Activated CD8-positive, alpha-beta memory T cell treated with anti-CD3 and anti-CD28 coated beads, Interleukin-2, amount 10 ng/mL, durations not matched to agents 7 days and 5 days (primary cell): ENCODE measurements around the gene UNC13C. TPM values are rescaled to one million over a fixed set of nuclear protein-coding genes. Genes with fewer than 3 reads are reported as not detected.

Experiments
- ATAC-seq: fragments of 150-1000 bp; cut with Tn5 transposase; one replicate; pipeline ENCODE4 v1.10.0; 2021; ENCODE audit warnings: moderate library complexity
- CTCF ChIA-PET: fragments of 350-600 bp; sonication (Branson Sonifier 250); formaldehyde crosslinking; loops from one replicate; lab custom pipeline; 2021; ENCODE audit warnings: antibody characterized with exemption; lab: Charles Lee
- DNase-seq: peaks from one replicate; pipeline ENCODE4 v3.0.0-alpha.2; 2020
- H3K27ac Mint-ChIP-seq: one replicate; pipeline ENCODE4 v1.8.0; 2021; ENCODE audit warnings: mild to moderate bottlenecking, mixed read lengths
- H3K27me3 Mint-ChIP-seq: one replicate; pipeline ENCODE4 v1.8.0; 2021; ENCODE audit warnings: mixed read lengths
- H3K36me3 Mint-ChIP-seq: one replicate; pipeline ENCODE4 v1.8.0; 2021; ENCODE audit warnings: mild to moderate bottlenecking, mixed read lengths
- H3K4me1 Mint-ChIP-seq: one replicate; pipeline ENCODE4 v1.8.0; 2021; ENCODE audit warnings: mixed read lengths
- H3K4me3 Mint-ChIP-seq: one replicate; pipeline ENCODE4 v1.8.0; 2021; ENCODE audit warnings: mild to moderate bottlenecking, moderate library complexity, mixed read lengths
- H3K9me3 Mint-ChIP-seq: one replicate; pipeline ENCODE4 v1.8.0; 2022; ENCODE audit warnings: low read depth, mixed read lengths
- total RNA-seq, 2 experiments: library from RNA; stranded (reverse); gene quantifications; one replicate each; pipeline ENCODE4 v1.2.3, GENCODE V29; 2021

UNC13C gene
- total RNA-seq, 2 experiments from 2014 or later, result not detected

DNA sequence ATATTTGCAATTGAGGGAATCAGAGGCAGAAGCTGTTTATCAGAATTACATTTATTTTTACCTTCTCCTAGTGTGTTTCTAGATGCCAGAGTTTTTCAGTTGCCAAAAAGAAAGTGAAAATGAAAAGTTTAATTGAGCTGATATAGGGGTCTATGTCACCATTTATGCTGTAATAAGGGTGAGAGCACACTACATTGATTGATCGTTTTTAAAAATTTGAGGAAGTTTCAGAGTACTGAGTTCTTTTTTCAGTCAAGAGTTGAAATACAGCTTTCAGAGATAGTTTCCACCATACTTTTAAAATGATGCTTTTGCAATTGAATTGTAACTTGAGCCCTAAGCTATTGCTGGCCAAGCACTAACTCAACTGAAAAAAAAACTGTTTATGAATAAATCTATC, 326.9 kb downstream of the UNC13C start:
- no peak overlapping the region for H3K27ac Mint-ChIP-seq
- no peaks in the 10 kb centered on the region for H3K36me3 Mint-ChIP-seq
- ATAC-seq, result no peak
- CTCF ChIA-PET, result no interaction called here
- H3K4me1 Mint-ChIP-seq, result no peaks in the 10 kb centered on the region
- no peak for DNase-seq
- H3K27me3 Mint-ChIP-seq, result no peaks in the 10 kb centered on the region
- no peaks in the 10 kb centered on the region for H3K9me3 Mint-ChIP-seq
- no peak overlapping the region for H3K4me3 Mint-ChIP-seq

DNA sequence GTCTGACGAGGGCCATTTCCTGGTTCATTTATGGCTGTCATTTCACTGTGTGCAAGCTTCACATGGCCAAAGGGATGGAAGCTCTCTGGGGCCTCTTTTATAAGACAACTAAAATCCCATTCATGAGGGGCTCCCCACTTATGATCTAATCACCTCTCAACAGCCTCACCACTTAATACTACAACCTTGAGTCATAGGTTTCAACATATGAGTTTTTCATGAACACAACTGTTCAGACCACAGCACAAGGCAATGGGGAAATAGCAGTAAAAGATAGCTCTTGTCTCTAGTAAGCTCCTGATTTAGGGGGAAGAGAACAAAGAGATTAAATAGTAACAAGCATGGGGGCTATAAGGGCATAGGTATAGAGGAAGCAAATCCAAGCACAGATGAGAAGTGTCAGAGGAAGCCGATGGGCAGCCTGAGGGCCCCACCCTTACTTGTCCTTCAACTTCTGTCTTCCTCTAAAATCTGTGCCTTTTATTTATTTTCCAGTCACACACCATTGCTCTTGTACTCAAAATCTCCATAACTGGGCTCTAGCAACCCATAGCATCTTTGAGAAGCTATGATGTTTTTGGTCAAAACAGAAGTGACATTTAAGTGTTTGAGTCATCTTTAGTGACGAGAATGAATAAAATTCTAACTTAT, 329.1 kb downstream of the UNC13C start:
- CTCF ChIA-PET, result no interaction called here

DNA sequence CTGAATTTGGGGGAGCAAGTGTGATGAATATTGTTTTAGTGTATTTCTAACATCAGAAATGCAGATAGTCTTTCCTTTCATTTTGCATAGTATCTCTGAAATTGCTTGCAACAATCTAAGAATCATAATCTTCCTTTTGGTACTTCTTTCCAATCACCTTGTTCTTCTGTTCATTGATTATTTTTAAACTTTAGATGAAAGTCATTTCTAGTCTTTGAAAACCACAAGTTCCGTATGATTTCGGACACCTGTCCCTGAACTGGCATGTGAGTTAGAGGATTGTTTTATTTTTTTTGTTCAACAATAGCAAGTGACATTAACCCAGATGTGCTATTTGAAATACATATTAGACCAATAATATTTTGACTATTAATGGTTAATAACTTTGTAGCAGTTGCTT, 329.7 kb downstream of the UNC13C start:
- no peaks in the 10 kb centered on the region for H3K27me3 Mint-ChIP-seq
- no peak overlapping the region for H3K4me3 Mint-ChIP-seq
- H3K9me3 Mint-ChIP-seq, result no peaks in the 10 kb centered on the region
- H3K4me1 Mint-ChIP-seq, result no peaks in the 10 kb centered on the region
- no peak overlapping the region for H3K27ac Mint-ChIP-seq
- no peak for ATAC-seq
- CTCF ChIA-PET, result no interaction called here
- no peak for DNase-seq
- H3K36me3 Mint-ChIP-seq, result no peaks in the 10 kb centered on the region

More for the DNA sequence above, 329.1 kb downstream of the UNC13C start:
- DNase-seq (no peak), ATAC-seq (no peak)
- Mint-ChIP-seq H3K9me3 (no peaks in the 10 kb centered on the region), H3K4me3 (no peak overlapping the region), H3K4me1 (no peaks in the 10 kb centered on the region), H3K36me3 (no peaks in the 10 kb centered on the region), H3K27ac (no peak overlapping the region), H3K27me3 (no peaks in the 10 kb centered on the region)

DNA sequence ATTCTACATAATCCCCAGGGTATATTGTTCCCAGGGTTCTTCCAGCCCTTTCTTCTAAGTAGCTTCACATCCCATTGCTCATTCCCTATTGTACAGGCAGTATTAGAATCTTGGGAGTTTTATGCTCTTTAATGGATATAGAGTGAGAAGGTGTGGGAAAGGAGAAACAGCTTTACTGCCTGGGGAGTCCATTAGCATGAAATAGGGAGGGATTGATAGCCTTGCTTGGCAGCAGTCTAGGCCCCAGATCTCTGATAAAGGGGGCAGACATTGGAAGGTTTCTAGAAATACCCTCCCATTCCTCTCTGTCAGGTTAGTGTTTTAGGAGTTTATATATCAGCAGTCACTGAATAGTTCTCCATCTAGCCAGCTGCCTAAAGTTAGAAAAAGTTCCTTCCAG, 334.3 kb downstream of the UNC13C start:
- H3K36me3 Mint-ChIP-seq, result no peaks in the 10 kb centered on the region
- H3K4me3 Mint-ChIP-seq, result no peak overlapping the region
- DNase-seq (no peak), ATAC-seq (no peak)
- H3K4me1 Mint-ChIP-seq, result no peaks in the 10 kb centered on the region
- H3K9me3 Mint-ChIP-seq, result peaks cover 2% of the 10 kb centered on the region
- H3K27ac Mint-ChIP-seq, result no peak overlapping the region
- no peaks in the 10 kb centered on the region for H3K27me3 Mint-ChIP-seq
- CTCF ChIA-PET, result no interaction called here

DNA sequence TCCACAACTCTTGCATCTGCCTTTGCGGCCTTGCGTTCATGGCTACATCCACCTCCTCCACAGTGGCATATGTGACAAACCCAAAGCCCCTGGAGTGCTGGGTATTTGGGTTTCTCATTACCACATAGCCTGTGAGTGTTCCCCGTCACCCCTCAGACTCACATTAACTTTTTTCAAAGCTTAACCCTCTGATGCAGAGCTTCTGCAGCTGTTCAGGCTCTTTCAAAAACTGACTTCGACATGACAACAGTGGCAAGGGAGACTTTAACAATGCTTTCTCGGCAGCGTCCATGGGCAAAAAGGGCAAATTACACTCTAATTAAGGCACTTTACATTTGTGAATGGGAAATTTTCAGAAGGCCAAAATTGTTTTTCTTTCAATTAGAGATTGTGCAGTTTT, 343.2 kb downstream of the UNC13C start:
- H3K27me3 Mint-ChIP-seq, result no peaks in the 10 kb centered on the region
- no peak overlapping the region for H3K4me3 Mint-ChIP-seq
- no peaks in the 10 kb centered on the region for H3K36me3 Mint-ChIP-seq
- peaks cover 4% of the 10 kb centered on the region for H3K4me1 Mint-ChIP-seq
- DNase-seq, result no peak
- CTCF ChIA-PET, result no interaction called here
- no peak overlapping the region for H3K27ac Mint-ChIP-seq
- no peak for ATAC-seq
- H3K9me3 Mint-ChIP-seq, result peaks cover 4% of the 10 kb centered on the region

DNA sequence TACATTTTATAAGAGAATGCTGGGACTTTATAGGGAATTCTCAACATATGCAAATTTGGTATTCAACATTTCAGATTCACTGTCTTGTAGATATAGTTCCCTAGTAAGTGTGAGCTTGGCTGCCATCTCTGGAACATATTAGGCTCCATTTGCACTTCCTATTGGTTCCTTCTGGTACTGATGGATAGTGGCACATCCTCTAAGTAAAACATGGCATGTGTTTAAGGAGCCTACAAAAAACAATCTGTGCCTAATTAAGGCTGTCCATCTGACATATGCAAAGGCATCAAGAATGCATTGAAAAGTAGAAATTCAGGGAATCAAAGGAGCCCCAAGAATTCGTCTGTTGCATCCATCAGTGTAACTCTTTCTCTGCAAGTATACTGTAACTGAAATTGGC, 344.1 kb downstream of the UNC13C start:
- peaks cover 4% of the 10 kb centered on the region for H3K4me1 Mint-ChIP-seq
- DNase-seq, result no peak
- no peak overlapping the region for H3K4me3 Mint-ChIP-seq
- H3K27me3 Mint-ChIP-seq, result no peaks in the 10 kb centered on the region
- CTCF ChIA-PET, result no interaction called here
- H3K36me3 Mint-ChIP-seq, result no peaks in the 10 kb centered on the region
- H3K9me3 Mint-ChIP-seq, result peaks cover 4% of the 10 kb centered on the region
- ATAC-seq, result no peak
- no peak overlapping the region for H3K27ac Mint-ChIP-seq

DNA sequence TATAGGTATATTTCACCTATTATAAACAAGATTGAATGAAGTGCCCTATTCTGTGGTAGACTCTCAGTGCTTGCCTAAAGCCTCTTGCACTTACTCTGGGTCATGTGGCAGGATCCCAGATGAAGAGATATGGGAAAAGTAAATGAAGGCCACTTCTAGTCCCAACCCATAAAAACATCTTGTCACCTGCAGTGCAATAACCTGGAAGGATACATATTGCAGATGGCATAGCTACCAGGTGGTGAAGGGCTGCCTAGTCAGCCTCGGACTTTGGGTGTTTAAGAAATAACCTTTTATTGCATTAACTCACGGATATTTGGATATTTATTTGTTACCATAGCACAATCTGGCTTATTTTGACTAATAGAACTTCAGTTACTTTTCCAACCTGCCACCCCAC, 367.1 kb downstream of the UNC13C start:
- no peak for DNase-seq
- CTCF ChIA-PET, result no interaction called here
- Mint-ChIP-seq H3K27ac (no peak overlapping the region), H3K9me3 (peaks cover 3% of the 10 kb centered on the region), H3K36me3 (no peaks in the 10 kb centered on the region), H3K4me3 (no peak overlapping the region), H3K4me1 (no peaks in the 10 kb centered on the region), H3K27me3 (no peaks in the 10 kb centered on the region)
- no peak for ATAC-seq

DNA sequence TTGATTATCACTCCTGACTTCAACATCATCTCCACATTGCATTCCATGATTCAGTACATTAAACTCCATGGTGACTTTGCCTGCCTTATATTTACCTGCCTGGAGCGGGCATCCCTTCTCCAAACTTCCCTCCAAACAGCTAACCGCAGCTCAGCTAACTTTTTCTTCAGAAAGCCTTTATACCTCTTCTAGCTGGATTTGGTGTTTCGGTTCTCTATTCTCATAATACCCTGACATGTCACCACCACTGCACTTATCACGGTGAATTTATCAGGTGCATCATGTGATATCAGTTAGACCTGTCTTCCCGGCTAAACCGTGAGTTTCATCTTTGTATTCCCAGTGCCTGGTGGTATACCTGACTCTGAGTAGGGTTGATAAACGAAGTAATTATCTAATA, 367.6 kb downstream of the UNC13C start:
- H3K36me3 Mint-ChIP-seq, result no peaks in the 10 kb centered on the region
- H3K27ac Mint-ChIP-seq, result no peak overlapping the region
- no peaks in the 10 kb centered on the region for H3K4me1 Mint-ChIP-seq
- H3K9me3 Mint-ChIP-seq, result peaks cover 3% of the 10 kb centered on the region
- no peak overlapping the region for H3K4me3 Mint-ChIP-seq
- ATAC-seq (no peak), DNase-seq (no peak)
- CTCF ChIA-PET, result no interaction called here
- no peaks in the 10 kb centered on the region for H3K27me3 Mint-ChIP-seq

DNA sequence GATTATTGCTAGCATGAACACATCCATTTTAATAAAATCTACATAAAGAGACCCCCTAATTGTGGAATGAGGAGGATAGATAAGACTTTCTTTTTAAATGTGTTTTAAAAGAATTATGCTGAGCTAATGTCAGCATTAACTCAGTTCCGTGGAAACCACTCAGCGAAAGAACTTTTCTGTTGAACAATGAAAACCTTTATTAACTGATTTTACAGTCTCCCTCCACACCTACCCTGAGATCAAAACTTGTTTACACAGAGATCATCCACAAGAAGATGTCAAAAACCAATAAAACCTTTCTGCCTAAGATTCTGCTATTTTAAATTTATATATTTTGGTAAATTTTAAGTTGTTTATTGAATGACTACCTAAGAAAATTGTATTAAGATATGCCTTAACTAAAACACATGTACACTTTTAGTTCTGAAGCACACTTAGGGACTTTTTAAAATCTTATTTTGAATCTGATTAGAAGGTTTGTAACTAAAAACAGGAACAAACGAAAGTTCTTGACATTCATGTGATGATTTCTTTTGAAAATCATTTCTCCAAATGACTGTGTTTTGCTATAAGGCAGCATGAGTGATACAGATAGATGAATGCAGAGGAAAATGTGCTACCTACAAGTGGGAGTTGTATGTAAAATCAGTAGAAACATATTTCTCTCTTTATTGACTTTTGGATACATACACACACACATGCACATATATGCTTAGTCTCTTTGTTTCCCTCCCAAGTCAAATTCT, 369.0 kb downstream of the UNC13C start:
- ATAC-seq (no peak), DNase-seq (no peak)
- H3K36me3 Mint-ChIP-seq, result no peaks in the 10 kb centered on the region

DNA sequence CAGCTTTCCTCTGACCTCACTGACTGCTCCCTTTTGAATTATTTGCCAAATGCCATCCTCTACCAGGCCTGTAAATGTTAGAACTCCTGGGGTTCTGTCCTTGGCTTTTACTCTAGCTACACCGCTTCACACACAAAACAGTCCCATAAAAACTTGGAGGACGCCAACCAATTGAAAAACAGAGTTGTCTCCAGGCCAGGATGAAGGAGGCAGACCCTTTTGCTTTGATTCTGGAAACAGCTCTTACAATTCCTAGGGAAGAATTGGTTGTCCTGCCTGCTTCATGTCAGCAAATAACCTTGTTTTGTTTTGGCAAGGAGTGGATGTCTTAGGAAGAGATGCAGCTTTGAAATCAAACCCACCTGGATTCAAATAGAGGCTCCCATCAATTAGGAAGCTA, 375.5 kb downstream of the UNC13C start:
- Mint-ChIP-seq H3K9me3 (no peaks in the 10 kb centered on the region), H3K4me1 (no peaks in the 10 kb centered on the region), H3K27me3 (no peaks in the 10 kb centered on the region), H3K4me3 (no peak overlapping the region), H3K27ac (no peak overlapping the region), H3K36me3 (no peaks in the 10 kb centered on the region)
- ATAC-seq, result no peak
- CTCF ChIA-PET, result no interaction called here
- no peak for DNase-seq

More for the DNA sequence above, 369.0 kb downstream of the UNC13C start:
- no peaks in the 10 kb centered on the region for H3K4me1 Mint-ChIP-seq
- CTCF ChIA-PET, result no interaction called here
- no peak overlapping the region for H3K4me3 Mint-ChIP-seq
- H3K27ac Mint-ChIP-seq, result no peak overlapping the region
- H3K27me3 Mint-ChIP-seq, result no peaks in the 10 kb centered on the region
- H3K9me3 Mint-ChIP-seq, result peaks cover 3% of the 10 kb centered on the region

DNA sequence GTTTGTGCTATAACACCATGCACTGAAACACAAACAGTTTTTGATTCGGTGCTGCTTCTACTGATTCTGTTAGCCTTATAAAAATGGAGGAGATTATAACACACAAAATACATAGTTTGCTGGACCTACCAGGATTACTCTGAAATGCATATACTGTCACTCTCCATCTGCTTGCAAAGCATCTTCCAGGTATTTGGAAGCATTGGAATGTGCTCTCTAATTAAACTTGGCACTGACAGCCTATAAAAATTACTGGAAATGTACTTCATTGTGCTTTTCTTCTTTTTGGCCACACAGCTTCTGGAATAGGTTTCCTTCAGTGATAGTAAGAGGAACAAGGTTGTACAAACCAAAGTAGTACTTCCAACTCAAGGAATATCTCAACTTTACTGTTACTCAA, 376.1 kb downstream of the UNC13C start:
- Mint-ChIP-seq H3K27me3 (no peaks in the 10 kb centered on the region), H3K36me3 (no peaks in the 10 kb centered on the region), H3K4me3 (no peak overlapping the region), H3K9me3 (peaks cover 2% of the 10 kb centered on the region), H3K27ac (no peak overlapping the region), H3K4me1 (no peaks in the 10 kb centered on the region)
- no peak for DNase-seq
- CTCF ChIA-PET, result no interaction called here
- ATAC-seq, result no peak

DNA sequence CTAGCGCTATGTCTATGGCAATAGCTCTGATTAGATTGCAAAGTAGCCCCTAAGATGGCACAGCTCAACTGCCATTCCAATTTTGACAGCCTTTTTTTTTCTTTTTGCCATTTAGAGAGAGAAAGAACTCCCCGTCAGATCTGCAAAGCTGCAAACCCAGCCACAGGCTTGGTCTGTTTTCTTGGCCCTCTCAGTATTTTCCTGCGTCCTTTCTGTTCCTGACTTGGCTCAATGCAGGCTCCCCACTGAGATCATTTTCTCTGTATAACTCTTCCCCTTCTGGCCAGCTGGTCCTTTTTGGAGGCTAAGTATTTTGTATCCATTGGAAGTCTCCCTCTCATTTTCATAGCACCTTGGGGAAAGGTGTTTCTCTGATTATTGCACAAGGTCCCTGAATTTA, 386.7 kb downstream of the UNC13C start:
- CTCF ChIA-PET, result no interaction called here
- Mint-ChIP-seq H3K27ac (no peak overlapping the region), H3K27me3 (no peaks in the 10 kb centered on the region), H3K4me1 (no peaks in the 10 kb centered on the region), H3K36me3 (no peaks in the 10 kb centered on the region), H3K4me3 (no peak overlapping the region), H3K9me3 (peaks cover 8% of the 10 kb centered on the region)
- ATAC-seq (no peak), DNase-seq (no peak)

DNA sequence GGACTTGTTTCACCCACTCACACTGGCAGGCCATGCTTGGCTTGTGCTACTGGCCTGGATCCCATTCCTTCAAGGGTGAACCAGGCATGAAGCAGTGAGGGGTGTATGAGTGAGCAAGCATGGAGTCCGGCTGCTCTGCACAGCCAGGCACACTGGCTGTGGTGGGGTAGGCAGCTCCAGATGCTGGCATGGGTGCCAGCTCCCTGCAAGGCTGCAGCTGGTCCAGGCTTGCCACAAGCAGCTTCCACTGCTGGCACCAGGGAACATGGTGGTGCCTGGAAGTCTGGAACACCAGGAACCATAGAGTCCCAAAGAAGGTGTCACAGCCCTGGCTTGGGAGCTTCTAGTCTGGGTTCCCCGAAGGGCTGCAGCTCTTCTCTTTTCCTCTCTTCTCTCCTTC, 395.1 kb downstream of the UNC13C start:
- H3K4me3 Mint-ChIP-seq, result no peak overlapping the region
- H3K27me3 Mint-ChIP-seq, result no peaks in the 10 kb centered on the region
- no peaks in the 10 kb centered on the region for H3K4me1 Mint-ChIP-seq
- H3K27ac Mint-ChIP-seq, result no peak overlapping the region
- peaks cover 6% of the 10 kb centered on the region for H3K9me3 Mint-ChIP-seq
- peaks cover 2% of the 10 kb centered on the region for H3K36me3 Mint-ChIP-seq
- ATAC-seq (no peak), DNase-seq (no peak)
- CTCF ChIA-PET, result no interaction called here

DNA sequence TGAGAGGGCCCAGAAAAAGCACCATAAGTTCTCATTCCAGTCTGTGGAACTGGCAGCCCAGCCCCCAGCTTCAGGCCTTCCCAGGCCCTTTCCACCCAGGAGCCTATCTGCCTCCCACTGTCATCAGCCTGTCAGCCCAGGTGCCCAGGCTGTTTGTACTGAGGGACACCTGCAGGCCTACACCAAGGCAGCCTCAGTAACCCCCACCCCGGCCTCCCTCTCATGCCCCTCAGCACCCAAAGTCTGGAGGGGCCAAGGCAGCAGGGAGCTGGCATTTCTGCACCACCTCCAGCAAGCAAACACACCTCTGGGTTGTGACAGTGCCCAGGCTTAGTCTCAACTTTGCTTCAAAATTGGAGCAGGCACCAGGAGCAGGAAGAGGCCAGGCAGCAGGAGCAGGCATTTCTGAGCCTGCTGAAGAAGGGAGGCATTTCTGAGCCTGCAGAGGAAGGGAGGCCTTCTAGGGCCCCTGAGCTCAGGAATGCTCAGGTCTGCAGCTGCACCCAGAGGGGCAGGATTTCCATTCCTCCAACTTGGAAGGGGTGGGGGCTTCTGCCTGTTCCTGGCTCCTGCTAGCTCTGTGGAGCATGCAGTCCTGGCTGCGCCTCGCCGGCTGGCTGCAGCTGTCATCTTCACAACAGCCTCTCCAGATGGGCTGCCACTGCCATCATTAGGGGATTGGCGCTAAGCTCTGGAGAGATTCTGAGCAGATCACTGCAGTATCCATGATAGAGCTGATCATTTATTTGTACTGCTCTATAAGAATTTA, 396.1 kb downstream of the UNC13C start:
- ATAC-seq (no peak), DNase-seq (no peak)
- Mint-ChIP-seq H3K27ac (no peak overlapping the region), H3K4me1 (no peaks in the 10 kb centered on the region), H3K4me3 (no peak overlapping the region), H3K36me3 (peaks cover 2% of the 10 kb centered on the region), H3K27me3 (no peaks in the 10 kb centered on the region), H3K9me3 (peaks cover 6% of the 10 kb centered on the region)
- CTCF ChIA-PET, result no interaction called here
